Skeletal muscle tissue (tissue), 4 donors: ENCODE data around the gene CLEC9A. TPM values are rescaled to one million over a fixed set of nuclear protein-coding genes. Genes with fewer than 3 reads are reported as not detected.
"Not testable (repeated sequence)": the region's sequence is repeated elsewhere in the genome, so short reads cannot be mapped to it uniquely, and the experiment has no call there.

Experiments used
- H3K27ac ChIP-seq: one replicate; pipeline ENCODE4 v1.7.0; 2013; ENCODE audit warnings: mild to moderate bottlenecking, low read depth, low read length, inconsistent platforms
- H3K27me3 ChIP-seq, 3 donors: one replicate each; pipeline ENCODE4 v1.7.0; 2013; ENCODE audit warnings: low read length in 3 of 3; ENCODE audit not compliant: control insufficient read depth in 3 of 3, insufficient read depth in 3 of 3
- H3K36me3 ChIP-seq, 3 donors: one replicate each; pipeline ENCODE4 v1.7.0; 2013; ENCODE audit warnings: low read length in 3 of 3; ENCODE audit not compliant: control insufficient read depth in 3 of 3, insufficient read depth in 3 of 3
- H3K4me1 ChIP-seq, 3 donors: one replicate each; pipeline ENCODE4 v1.7.0; 2013; ENCODE audit warnings: low read length in 3 of 3, mild to moderate bottlenecking in 3 of 3; ENCODE audit not compliant: control insufficient read depth in 3 of 3, insufficient read depth in 3 of 3
- H3K4me3 ChIP-seq, 3 donors: one replicate each; pipeline ENCODE4 v1.7.0; 2013; ENCODE audit warnings: low read length in 3 of 3
- H3K9ac ChIP-seq, 3 donors: one replicate each; pipeline ENCODE4 v1.7.0; 2013; ENCODE audit warnings: low read length in 3 of 3, mild to moderate bottlenecking in 3 of 3, moderate library complexity in 2 of 3, low read depth in 1 of 3
- H3K9me3 ChIP-seq, 3 donors: one replicate each; pipeline ENCODE4 v1.7.0; 2013; ENCODE audit warnings: low read length in 3 of 3; ENCODE audit not compliant: control insufficient read depth in 3 of 3
- total RNA-seq: library from RNA; depleted of rRNA; stranded (reverse); fragments of >200 nt; gene quantifications from one replicate; pipeline ENCODE4 v1.2.3, GENCODE V29; 2014
- donor health status: Osteomylitis.

The CLEC9A gene
- total RNA-seq, 1 donor from 2014 or later, result not detected

DNA sequence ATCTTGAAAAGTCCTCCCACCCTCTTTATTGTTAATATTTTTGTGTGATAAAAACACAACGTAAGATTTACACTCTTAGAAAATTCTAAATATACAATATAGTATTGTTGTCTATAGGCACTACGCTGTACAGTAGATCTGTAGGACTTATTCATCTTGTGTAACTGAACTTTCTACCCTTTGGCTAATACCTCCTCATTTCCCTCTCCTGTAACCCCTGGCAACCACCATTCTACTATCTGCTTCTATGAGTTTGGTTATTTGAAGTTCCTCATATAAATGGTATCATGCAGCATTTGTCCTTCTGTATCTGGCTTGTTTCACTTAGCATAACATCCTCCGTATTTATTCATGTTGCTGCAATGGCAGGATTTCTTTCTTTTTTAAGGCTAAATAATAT lies 5.2 kb upstream of the CLEC9A start:
- Histone ChIP-seq H3K27me3 (no peaks in the 10 kb centered on the region), H3K9ac (no peak overlapping the region), H3K27ac (no peak overlapping the region), H3K4me3 (no peak overlapping the region), H3K4me1 (no peaks in the 10 kb centered on the region), H3K36me3 (no peaks in the 10 kb centered on the region), H3K9me3 (no peaks in the 10 kb centered on the region)

- H3K36me3 ChIP-seq, H3K9me3 ChIP-seq, H3K9ac ChIP-seq, H3K27ac ChIP-seq, H3K4me1 ChIP-seq, H3K27me3 ChIP-seq, H3K4me3 ChIP-seq: not testable (repeated sequence)
Observed at GRCh38 chr12:10026666-10027065, 3.8 kb upstream of the CLEC9A start.

DNA sequence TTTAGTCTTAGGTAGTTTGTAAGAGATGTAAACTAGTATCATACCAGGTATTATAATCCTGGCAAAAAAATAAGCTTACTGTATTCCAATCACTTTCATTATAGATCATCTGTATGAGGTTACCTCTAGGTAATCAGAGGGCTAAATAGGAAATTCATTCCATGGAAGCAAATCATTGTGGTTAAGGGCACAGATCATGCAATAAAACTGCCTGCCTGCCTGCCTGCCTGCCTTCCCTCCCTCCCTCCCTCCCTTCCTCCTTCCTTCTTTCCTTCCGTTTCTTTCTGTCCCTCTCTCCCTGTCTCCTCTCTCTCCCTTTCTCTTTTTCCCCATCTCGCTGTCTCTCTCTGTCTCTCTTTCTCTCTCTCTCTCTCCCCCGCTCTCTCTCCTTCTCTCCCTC lies 3.2 kb upstream of the CLEC9A start:
- Histone ChIP-seq H3K27ac (no peak overlapping the region), H3K36me3 (no peaks in the 10 kb centered on the region), H3K9ac (no peak overlapping the region), H3K27me3 (no peaks in the 10 kb centered on the region), H3K9me3 (no peaks in the 10 kb centered on the region), H3K4me3 (no peak overlapping the region), H3K4me1 (no peaks in the 10 kb centered on the region)

GRCh38 chr12:10027721-10028120 lies 2.8 kb upstream of the CLEC9A start:
- no peak overlapping the region for H3K27ac ChIP-seq
- no peak overlapping the region for H3K4me3 ChIP-seq
- H3K36me3 ChIP-seq, result no peaks in the 10 kb centered on the region
- H3K27me3 ChIP-seq, result no peaks in the 10 kb centered on the region
- H3K9me3 ChIP-seq, result no peaks in the 10 kb centered on the region
- H3K9ac ChIP-seq, result no peak overlapping the region
- no peaks in the 10 kb centered on the region for H3K4me1 ChIP-seq

DNA sequence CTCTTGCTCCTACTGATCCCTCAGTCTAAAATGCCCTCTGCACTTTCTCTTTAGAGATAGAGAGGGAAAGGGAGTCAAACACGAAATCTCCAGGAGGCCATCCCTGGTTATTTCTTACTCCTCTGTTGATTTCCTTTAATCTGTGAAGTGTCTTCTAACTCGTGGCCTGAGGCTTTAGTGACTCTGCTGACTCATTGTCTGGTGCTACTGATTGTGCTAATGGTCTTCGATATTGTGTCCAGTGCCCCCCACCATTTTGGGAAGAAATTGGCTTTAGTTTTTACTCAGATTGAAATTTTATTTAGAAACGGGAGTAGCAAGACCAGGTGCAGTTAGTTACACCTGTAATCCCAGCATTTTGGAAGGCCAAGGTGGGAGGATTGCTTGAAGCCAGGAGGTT lies 839 bp downstream of the CLEC9A start:
- H3K36me3 ChIP-seq, result no peaks in the 10 kb centered on the region
- H3K9me3 ChIP-seq, result no peaks in the 10 kb centered on the region
- H3K4me3 ChIP-seq, result no peak overlapping the region
- H3K27ac ChIP-seq, result no peak overlapping the region
- no peaks in the 10 kb centered on the region for H3K4me1 ChIP-seq
- no peaks in the 10 kb centered on the region for H3K27me3 ChIP-seq
- H3K9ac ChIP-seq, result no peak overlapping the region

DNA sequence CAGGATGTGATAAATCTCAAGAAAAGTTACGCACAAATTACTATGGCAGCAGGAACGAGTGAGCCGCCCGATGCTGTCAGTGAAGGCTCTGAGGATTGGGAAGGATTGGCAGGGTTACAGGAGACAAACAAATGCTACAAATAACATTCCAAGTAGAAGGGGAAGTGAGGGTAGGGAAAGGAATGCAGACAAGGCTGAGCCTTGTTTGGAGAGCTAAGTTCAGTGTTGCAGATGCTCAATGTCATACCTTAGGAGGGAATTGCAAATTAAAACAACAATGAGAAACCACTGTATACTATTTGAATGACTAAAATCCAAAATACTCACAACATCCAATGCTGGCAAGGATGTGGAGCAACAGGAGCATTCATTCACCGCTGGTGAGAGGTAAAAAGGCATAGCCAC lies 1.3 kb downstream of the CLEC9A start:
- Histone ChIP-seq H3K9ac (no peak overlapping the region), H3K36me3 (no peaks in the 10 kb centered on the region), H3K27me3 (no peaks in the 10 kb centered on the region), H3K27ac (no peak overlapping the region), H3K4me1 (no peaks in the 10 kb centered on the region), H3K9me3 (no peaks in the 10 kb centered on the region), H3K4me3 (no peak overlapping the region)

DNA sequence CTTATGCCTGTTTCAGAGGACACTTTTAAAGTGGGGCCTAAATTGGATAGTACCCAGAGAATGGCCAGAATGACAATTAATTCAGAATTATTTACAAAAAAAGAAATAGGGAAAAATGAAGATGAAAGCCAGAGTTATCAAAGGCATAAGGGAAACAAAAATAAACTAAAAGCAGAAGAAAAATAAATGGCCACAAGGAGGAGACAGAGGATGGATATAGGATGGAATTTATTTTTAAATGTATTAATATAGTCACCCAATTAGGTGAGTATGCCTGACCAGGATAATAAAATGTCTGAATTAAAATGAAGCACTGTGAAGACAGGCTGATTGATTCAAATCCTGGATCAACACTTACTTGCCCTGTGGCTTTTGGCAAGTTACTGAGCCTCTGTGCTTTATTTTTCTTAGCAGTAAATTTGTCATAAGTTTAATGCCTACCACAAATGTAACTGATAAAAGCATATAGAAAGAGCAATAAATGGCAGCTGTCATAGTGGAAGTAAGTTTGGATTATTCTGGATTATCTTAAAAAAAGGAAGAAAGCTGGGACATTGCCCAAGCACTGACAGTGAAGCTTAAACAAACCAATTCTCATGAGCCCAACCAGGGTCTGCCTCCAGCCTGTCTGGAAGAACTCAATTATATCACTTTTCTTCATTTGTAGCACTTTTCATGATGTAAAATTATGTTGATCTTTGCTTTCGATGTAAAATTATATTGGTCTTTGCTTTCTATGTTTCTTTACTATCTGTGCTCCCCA lies 3.5 kb downstream of the CLEC9A start:
- H3K27ac ChIP-seq, result no peak overlapping the region
- H3K36me3 ChIP-seq, result no peaks in the 10 kb centered on the region
- no peak overlapping the region for H3K9ac ChIP-seq
- H3K4me1 ChIP-seq, result no peaks in the 10 kb centered on the region
- H3K27me3 ChIP-seq, result no peaks in the 10 kb centered on the region
- H3K4me3 ChIP-seq, result no peak overlapping the region
- no peaks in the 10 kb centered on the region for H3K9me3 ChIP-seq

DNA sequence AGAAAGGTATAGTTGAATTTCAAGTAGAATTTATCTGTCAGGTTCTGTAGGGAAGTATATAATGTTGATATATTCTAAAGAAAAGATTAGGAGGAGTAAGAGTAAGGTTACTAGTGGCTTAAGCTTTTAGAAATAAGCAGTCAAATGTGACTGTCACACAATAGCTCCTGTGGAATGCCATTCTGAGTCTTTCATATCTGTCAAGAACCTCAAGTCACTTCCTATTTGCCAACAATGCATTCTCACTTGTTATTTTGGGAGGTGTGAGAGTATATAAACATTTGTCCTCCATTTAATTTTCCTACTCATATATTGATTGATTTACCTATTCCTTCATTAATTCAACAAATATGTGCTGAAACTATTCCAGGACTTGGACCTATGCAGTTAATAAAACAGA lies 11.7 kb downstream of the CLEC9A start:
- Histone ChIP-seq H3K4me3 (no peak overlapping the region), H3K4me1 (no peaks in the 10 kb centered on the region), H3K36me3 (no peaks in the 10 kb centered on the region), H3K27ac (no peak overlapping the region), H3K9ac (no peak overlapping the region), H3K9me3 (no peaks in the 10 kb centered on the region), H3K27me3 (no peaks in the 10 kb centered on the region)

GRCh38 chr12:10048526-10048925 lies 18.0 kb downstream of the CLEC9A start:
- H3K9me3 ChIP-seq, result peaks cover 0 to 1% (median 0%) of the 10 kb centered on the region in 3 donors
- H3K27me3 ChIP-seq, result no peaks in the 10 kb centered on the region

DNA sequence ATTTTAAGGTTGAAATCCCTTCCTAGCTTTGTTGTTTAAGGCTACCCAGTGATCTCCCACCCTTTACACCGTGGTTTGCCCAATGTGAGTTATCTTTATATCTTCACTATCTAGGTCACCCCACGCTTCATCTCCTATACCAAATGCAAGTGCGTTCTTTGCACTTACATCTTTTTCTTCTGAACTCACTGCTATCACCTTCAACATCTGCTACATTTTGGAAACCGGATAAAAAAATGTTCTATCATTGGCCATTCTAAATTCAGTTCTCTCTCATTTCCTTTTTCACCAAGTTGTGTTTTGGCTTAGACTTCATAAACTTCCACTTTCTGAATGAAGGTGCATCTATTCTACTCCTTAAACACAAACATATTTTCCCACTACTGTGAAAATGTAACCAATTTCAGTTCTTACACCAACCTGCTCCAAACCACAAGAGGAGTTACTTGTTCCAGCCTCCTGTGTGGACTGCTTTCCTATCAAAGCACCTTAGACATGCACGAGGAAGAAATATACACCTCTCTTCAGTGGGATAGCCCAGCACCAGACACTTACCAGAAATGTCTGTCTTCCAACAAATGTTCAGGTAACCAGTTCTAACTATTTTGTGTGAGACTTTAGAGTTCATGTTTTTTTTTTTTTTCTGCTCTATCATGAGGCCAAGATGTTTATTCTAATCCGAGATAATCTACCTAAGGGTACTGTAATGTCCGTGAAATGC lies 21.9 kb downstream of the CLEC9A start:
- no peaks in the 10 kb centered on the region for H3K4me1 ChIP-seq
- peaks cover 0 to 1% (median 0%) of the 10 kb centered on the region in 3 donors for H3K9me3 ChIP-seq
- no peak overlapping the region for H3K4me3 ChIP-seq
- H3K27ac ChIP-seq, result no peak overlapping the region
- no peak overlapping the region for H3K9ac ChIP-seq
- no peaks in the 10 kb centered on the region for H3K36me3 ChIP-seq
- H3K27me3 ChIP-seq, result no peaks in the 10 kb centered on the region

More at GRCh38 chr12:10048526-10048925, 18.0 kb downstream of the CLEC9A start:
- no peaks in the 10 kb centered on the region for H3K4me1 ChIP-seq
- no peak overlapping the region for H3K27ac ChIP-seq
- H3K36me3 ChIP-seq, result no peaks in the 10 kb centered on the region
- no peak overlapping the region for H3K4me3 ChIP-seq
- no peak overlapping the region for H3K9ac ChIP-seq
